Measurements from ENCODE around the gene SIRPA. TPM values are rescaled to one million over a fixed set of nuclear protein-coding genes. Genes with fewer than 3 reads are reported as not detected.

Gene SIRPA
- total RNA-seq, 4 donors from 2014 or later, result 9.0 to 46.6 (median 18.6) TPM

DNA sequence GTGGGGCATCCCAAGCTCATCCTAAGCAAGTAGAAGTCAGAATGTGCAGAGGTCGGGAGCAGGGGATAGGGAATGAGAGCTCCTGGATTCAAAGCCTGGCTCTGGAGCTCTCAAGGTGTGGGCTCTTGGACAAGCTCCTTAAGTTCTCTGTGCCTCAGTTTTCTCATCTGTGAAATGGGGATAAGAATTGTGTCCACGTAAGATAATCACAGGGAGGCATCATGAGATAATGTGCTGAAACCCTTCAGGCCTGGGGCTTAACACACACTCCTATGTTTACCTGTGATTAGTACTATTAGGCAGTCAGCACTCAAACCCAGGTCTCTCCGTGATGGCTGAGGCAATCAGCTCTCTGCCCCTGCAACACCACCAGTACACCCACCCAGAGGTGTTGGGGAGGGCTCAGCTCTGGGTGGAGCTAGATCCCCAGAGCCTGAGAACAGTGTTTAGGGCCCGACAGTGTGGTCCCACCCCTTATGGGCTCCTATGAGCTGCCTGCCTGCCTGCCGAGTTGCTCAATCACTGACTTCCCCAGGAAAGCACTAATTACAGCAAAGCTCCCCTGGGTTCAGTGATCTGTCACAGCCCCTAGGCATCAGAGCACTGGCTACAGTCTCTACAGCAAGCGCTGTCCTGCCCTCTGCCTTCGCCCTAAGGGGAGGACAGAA is 6.3 kb upstream of the SIRPA start:
- no peak for TF ChIP-seq EP300 (IDR thresholded peaks at IDR 0.05; ENCODE audit: low read depth)
- TF ChIP-seq POLR2AphosphoS5 (IDR thresholded peaks at IDR 0.05), result no peak
- TF ChIP-seq POLR2A (IDR thresholded peaks at IDR 0.05), result no peak
- TF ChIP-seq, protein P1, sequence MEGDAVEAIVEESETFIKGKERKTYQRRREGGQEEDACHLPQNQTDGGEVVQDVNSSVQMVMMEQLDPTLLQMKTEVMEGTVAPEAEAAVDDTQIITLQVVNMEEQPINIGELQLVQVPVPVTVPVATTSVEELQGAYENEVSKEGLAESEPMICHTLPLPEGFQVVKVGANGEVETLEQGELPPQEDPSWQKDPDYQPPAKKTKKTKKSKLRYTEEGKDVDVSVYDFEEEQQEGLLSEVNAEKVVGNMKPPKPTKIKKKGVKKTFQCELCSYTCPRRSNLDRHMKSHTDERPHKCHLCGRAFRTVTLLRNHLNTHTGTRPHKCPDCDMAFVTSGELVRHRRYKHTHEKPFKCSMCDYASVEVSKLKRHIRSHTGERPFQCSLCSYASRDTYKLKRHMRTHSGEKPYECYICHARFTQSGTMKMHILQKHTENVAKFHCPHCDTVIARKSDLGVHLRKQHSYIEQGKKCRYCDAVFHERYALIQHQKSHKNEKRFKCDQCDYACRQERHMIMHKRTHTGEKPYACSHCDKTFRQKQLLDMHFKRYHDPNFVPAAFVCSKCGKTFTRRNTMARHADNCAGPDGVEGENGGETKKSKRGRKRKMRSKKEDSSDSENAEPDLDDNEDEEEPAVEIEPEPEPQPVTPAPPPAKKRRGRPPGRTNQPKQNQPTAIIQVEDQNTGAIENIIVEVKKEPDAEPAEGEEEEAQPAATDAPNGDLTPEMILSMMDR (IDR thresholded peaks at IDR 0.05), result no peak
- WGBS, 2 donors (ENCODE audit: low coverage in 1 of 2), result 73% methylated on average over 7 of the region's 7 CpGs; no CpG with 5 or more reads in 1 of the 2 donors

DNA sequence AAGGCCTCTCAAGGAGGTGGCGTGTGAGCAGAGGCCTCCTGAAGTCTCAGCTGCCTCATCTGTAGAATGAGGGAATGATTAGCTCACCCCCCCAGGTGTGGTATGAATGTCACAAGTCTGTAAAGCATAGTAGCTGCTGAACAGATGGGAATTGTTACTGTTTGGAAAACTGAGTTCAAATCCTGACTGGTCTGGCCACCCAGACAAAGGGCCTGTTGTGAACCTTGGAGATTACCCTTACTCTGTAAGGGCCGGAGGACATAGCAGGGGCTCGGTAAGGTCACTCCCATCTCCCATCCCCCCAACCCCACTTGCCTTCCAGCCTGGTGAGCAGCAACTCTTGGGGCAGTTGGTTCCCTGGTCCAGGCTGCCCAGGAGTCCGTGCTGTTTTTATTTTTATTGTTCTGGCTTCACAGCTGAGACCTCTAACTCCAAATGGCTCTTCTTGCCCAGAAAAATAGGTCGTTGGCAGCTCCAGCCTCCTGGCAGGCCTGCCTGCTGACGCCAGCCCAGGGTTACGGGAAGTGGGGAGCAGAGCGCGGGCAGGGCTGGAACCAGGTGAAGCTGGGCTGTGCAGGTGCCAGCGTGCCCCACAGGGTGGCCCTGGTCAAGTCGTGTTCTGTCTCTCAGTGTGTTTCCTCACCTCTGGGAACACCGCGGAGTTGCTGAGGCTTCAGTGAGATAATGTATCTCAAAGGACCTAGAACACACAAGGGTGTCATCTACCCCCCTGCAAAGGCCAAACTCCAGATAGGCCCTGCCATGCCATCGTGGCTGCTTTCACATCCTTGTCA is 4.5 kb upstream of the SIRPA start:
- TF ChIP-seq EP300 (IDR thresholded peaks at IDR 0.05; ENCODE audit: low read depth) (no peak), POLR2AphosphoS5 (IDR thresholded peaks at IDR 0.05) (no peak), POLR2A (IDR thresholded peaks at IDR 0.05) (no peak)
- TF ChIP-seq, protein P1 (IDR thresholded peaks at IDR 0.05), result no peak
- intact Hi-C loops (cut with DNase I; ENCODE audit: low total_unique reads) (loop anchor here (10.0 kb wide), 1 partner anchor 46 kb away; no protein-coding TSS in a partner anchor), in situ Hi-C loops (cut with MboI; ENCODE audit: low pct_ligation_motif_present in 1 of 4, low pct_unique_long_range_greater_than_20kb in 1 of 4, low sequenced_read_pairs in 3 of 4) (no loop called here)
- peaks cover 6% of the 10 kb centered on the region for H3K27me3 ChIP-seq
- H3K4me3 ChIP-seq, result no peak overlapping the region
- WGBS, 2 donors (ENCODE audit: low coverage in 1 of 2), result 67 to 76% methylated on average over 1 to 14 of the region's 14 CpGs
- H3K36me3 ChIP-seq, result no peaks in the 10 kb centered on the region
- no peak overlapping the region for H3K27ac ChIP-seq
- H3K4me1 ChIP-seq, result peaks cover 0 to 16% (median 7%) of the 10 kb centered on the region in 4 donors
- no peak for DNase-seq
- no peaks in the 10 kb centered on the region for H3K9me3 ChIP-seq

More for the DNA sequence above, 6.3 kb upstream of the SIRPA start:
- DNase-seq, result no peak
- H3K27me3 ChIP-seq, result no peaks in the 10 kb centered on the region
- no peaks in the 10 kb centered on the region for H3K36me3 ChIP-seq
- H3K9me3 ChIP-seq, result no peaks in the 10 kb centered on the region
- peaks cover 0 to 8% (median 4%) of the 10 kb centered on the region in 4 donors for H3K4me1 ChIP-seq
- no peak overlapping the region for H3K4me3 ChIP-seq
- in situ Hi-C loops (cut with MboI; ENCODE audit: low pct_ligation_motif_present in 1 of 4, low pct_unique_long_range_greater_than_20kb in 1 of 4, low sequenced_read_pairs in 3 of 4), result no loop called here
- no peak overlapping the region for H3K27ac ChIP-seq
- intact Hi-C loops (cut with DNase I; ENCODE audit: low total_unique reads), result no loop called here

DNA sequence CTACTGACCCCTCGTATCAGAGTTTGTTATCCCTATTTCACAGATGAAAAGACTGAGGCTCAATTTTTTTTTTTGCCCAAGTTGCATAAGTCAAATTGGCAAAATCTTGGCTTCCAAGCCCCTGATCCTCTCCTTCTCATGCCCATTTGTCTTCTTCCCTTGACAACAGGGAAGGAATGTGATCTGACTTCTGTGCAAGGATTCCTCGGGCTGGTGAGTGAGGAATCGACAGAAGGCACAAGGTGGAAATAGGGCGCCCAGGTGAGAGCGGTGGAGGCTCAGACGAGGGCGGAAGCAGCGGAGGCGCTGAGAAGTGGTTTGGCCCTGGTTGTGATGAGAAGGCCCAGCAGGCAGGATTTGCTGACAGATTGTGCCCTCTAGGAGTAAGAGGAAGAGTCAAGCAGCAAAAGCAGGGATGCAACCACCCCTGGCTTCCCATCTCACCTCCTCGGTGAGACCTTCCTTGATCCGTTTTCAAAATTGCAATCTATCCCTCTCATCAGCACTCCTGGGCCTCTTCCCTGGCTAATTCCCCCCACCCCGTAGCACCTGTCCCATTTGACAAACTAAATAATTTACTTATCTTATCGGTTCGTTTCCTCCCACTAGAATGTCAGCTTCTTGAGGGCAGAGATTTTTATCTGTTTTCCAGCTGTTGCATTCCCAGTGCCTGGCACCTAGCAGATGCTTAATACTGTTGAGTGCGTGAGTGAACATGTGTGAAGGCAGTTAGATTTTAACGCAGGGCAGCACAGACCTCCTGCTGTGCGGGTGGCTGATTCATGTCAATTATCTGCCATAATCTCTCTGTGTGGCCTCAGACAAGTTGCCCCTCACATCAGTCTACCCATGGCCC is 3.7 kb upstream of the SIRPA start:
- TF ChIP-seq POLR2A (IDR thresholded peaks at IDR 0.05) (no peak), POLR2AphosphoS5 (IDR thresholded peaks at IDR 0.05) (no peak), EP300 (IDR thresholded peaks at IDR 0.05; ENCODE audit: low read depth) (no peak)
- TF ChIP-seq, protein P1 (IDR thresholded peaks at IDR 0.05), result no peak
- intact Hi-C loops (cut with DNase I; ENCODE audit: low total_unique reads), result loop anchor here (10.0 kb wide), 1 partner anchor 47 kb away; no protein-coding TSS in a partner anchor
- 72 to 91% methylated on average over 12 to 17 of the region's 17 CpGs for WGBS, 2 donors (ENCODE audit: low coverage in 1 of 2)
- Histone ChIP-seq H3K36me3 (no peaks in the 10 kb centered on the region), H3K4me3 (no peak overlapping the region), H3K4me1 (peaks cover 0 to 22% (median 10%) of the 10 kb centered on the region in 4 donors), H3K9me3 (no peaks in the 10 kb centered on the region), H3K27me3 (peaks cover 11% of the 10 kb centered on the region), H3K27ac (no peak overlapping the region)
- DNase-seq, result no peak
- in situ Hi-C loops (cut with MboI; ENCODE audit: low pct_ligation_motif_present in 1 of 4, low pct_unique_long_range_greater_than_20kb in 1 of 4, low sequenced_read_pairs in 3 of 4), result no loop called here

DNA sequence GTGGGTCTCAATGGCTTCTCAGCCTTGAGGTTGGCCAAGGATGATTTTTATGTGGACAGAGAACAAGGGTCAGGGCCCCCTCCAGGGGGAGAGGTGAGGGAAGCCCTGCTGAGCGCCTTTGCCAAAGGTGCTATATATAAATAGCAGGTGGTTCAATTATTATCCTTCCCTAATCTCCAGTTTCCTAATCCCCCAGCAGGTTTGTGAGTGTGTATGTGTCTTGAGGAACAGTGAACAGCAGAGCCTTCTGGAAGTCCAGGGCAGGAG is 3.2 kb upstream of the SIRPA start:
- no peak for TF ChIP-seq POLR2A (IDR thresholded peaks at IDR 0.05)
- TF ChIP-seq EP300 (IDR thresholded peaks at IDR 0.05; ENCODE audit: low read depth), result no peak
- TF ChIP-seq, protein P1 (IDR thresholded peaks at IDR 0.05), result no peak
- TF ChIP-seq POLR2AphosphoS5 (IDR thresholded peaks at IDR 0.05), result no peak
- Histone ChIP-seq H3K27ac (no peak overlapping the region), H3K4me1 (peaks cover 0 to 26% (median 12%) of the 10 kb centered on the region in 4 donors), H3K4me3 (no peak overlapping the region), H3K9me3 (no peaks in the 10 kb centered on the region), H3K36me3 (no peaks in the 10 kb centered on the region), H3K27me3 (peaks cover 11% of the 10 kb centered on the region)
- in situ Hi-C loops (cut with MboI; ENCODE audit: low pct_ligation_motif_present in 1 of 4, low pct_unique_long_range_greater_than_20kb in 1 of 4, low sequenced_read_pairs in 3 of 4) (no loop called here), intact Hi-C loops (cut with DNase I; ENCODE audit: low total_unique reads) (loop anchor here (10.0 kb wide), 1 partner anchor 47 kb away; no protein-coding TSS in a partner anchor)
- 100% methylated on average over 1 of the region's 1 CpG; no CpG with 5 or more reads in 1 of the 2 donors for WGBS, 2 donors (ENCODE audit: low coverage in 1 of 2)
- no peak for DNase-seq

Measured in transverse colon (tissue), 4 donors.